ENCODE measurements around the gene PBX4. TPM values are rescaled to one million over a fixed set of nuclear protein-coding genes. Genes with fewer than 3 reads are reported as not detected.
"Not testable (repeated sequence)": the region's sequence is repeated elsewhere in the genome, so short reads cannot be mapped to it uniquely, and the experiment has no call there.

PBX4 gene
- total and polyA plus RNA-seq, 2 donors, result 2.1 to 3.9 TPM

- no peak overlapping the region for H3K4me3 ChIP-seq (ENCODE audit: low read depth, low read length)
- H3K27ac ChIP-seq (ENCODE audit: low read depth), result no peak overlapping the region
- no peaks in the 10 kb centered on the region for H3K4me1 ChIP-seq (ENCODE audit: insufficient read depth)
- WGBS, result 75% methylated on average over 9 of the region's 9 CpGs
- H3K36me3 ChIP-seq (ENCODE audit: insufficient read depth), result no peaks in the 10 kb centered on the region
- DNase-seq (ENCODE audit: extremely low spot score), result no peak
Observed at GRCh38 chr19:19602136-19602712, 16.3 kb downstream of the PBX4 start.

- no peaks in the 10 kb centered on the region for H3K4me1 ChIP-seq (ENCODE audit: insufficient read depth)
Observed at GRCh38 chr19:19600793-19601330, 17.6 kb downstream of the PBX4 start.

GRCh38 chr19:19598728-19599451 lies 19.6 kb downstream of the PBX4 start:
- 90% methylated on average over 20 of the region's 20 CpGs for WGBS

More at GRCh38 chr19:19600793-19601330, 17.6 kb downstream of the PBX4 start:
- Histone ChIP-seq H3K27ac (ENCODE audit: low read depth) (no peak overlapping the region), H3K36me3 (ENCODE audit: insufficient read depth) (no peaks in the 10 kb centered on the region), H3K4me3 (ENCODE audit: low read depth, low read length) (no peak overlapping the region)
- WGBS, result 86% methylated on average over 1 of the region's 1 CpG
- DNase-seq (ENCODE audit: extremely low spot score), result no peak

GRCh38 chr19:19597809-19598306 lies 20.6 kb downstream of the PBX4 start:
- no peaks in the 10 kb centered on the region for H3K36me3 ChIP-seq (ENCODE audit: insufficient read depth)
- 82% methylated on average over 8 of the region's 8 CpGs for WGBS
- no peak for DNase-seq (ENCODE audit: extremely low spot score)

More at GRCh38 chr19:19598728-19599451, 19.6 kb downstream of the PBX4 start:
- H3K4me3 ChIP-seq (ENCODE audit: low read depth, low read length); H3K36me3 ChIP-seq (ENCODE audit: insufficient read depth); H3K4me1 ChIP-seq (ENCODE audit: insufficient read depth); H3K27ac ChIP-seq (ENCODE audit: low read depth); DNase-seq (ENCODE audit: extremely low spot score): not testable (repeated sequence)

GRCh38 chr19:19595171-19595701 lies 23.3 kb downstream of the PBX4 start:
- peaks cover 3% of the 10 kb centered on the region for H3K4me1 ChIP-seq (ENCODE audit: insufficient read depth)
- H3K27ac ChIP-seq (ENCODE audit: low read depth), result peak overlapping the region; percentile 35
- WGBS, result 59% methylated on average over 8 of the region's 8 CpGs
- peak; percentile 80 for DNase-seq (ENCODE audit: extremely low spot score)
- H3K36me3 ChIP-seq (ENCODE audit: insufficient read depth), result no peaks in the 10 kb centered on the region
- no peak overlapping the region for H3K4me3 ChIP-seq (ENCODE audit: low read depth, low read length)

More at GRCh38 chr19:19597809-19598306, 20.6 kb downstream of the PBX4 start:
- H3K27ac ChIP-seq (ENCODE audit: low read depth), result no peak overlapping the region
- H3K4me3 ChIP-seq (ENCODE audit: low read depth, low read length), result no peak overlapping the region
- no peaks in the 10 kb centered on the region for H3K4me1 ChIP-seq (ENCODE audit: insufficient read depth)

GRCh38 chr19:19594381-19594780 lies 24.1 kb downstream of the PBX4 start:
- H3K36me3 ChIP-seq (ENCODE audit: insufficient read depth), result no peaks in the 10 kb centered on the region
- 93% methylated on average over 4 of the region's 4 CpGs for WGBS
- H3K4me1 ChIP-seq (ENCODE audit: insufficient read depth), result peaks cover 3% of the 10 kb centered on the region
- H3K27ac ChIP-seq (ENCODE audit: low read depth), result no peak overlapping the region
- H3K4me3 ChIP-seq (ENCODE audit: low read depth, low read length), result no peak overlapping the region
- no peak for DNase-seq (ENCODE audit: extremely low spot score)

- Histone ChIP-seq H3K27ac (ENCODE audit: low read depth) (no peak overlapping the region), H3K4me3 (ENCODE audit: low read depth, low read length) (no peak overlapping the region), H3K36me3 (ENCODE audit: insufficient read depth) (no peaks in the 10 kb centered on the region), H3K4me1 (ENCODE audit: insufficient read depth) (peaks cover 3% of the 10 kb centered on the region)
- 93% methylated on average over 10 of the region's 10 CpGs for WGBS
- DNase-seq (ENCODE audit: extremely low spot score), result no peak
Observed at GRCh38 chr19:19592690-19593089, 25.8 kb downstream of the PBX4 start.

GRCh38 chr19:19591133-19591825 lies 27.2 kb downstream of the PBX4 start:
- Histone ChIP-seq H3K36me3 (ENCODE audit: insufficient read depth) (no peaks in the 10 kb centered on the region), H3K4me3 (ENCODE audit: low read depth, low read length) (no peak overlapping the region), H3K27ac (ENCODE audit: low read depth) (no peak overlapping the region), H3K4me1 (ENCODE audit: insufficient read depth) (peaks cover 3% of the 10 kb centered on the region)
- DNase-seq (ENCODE audit: extremely low spot score), result peak; percentile 48
- WGBS, result 36% methylated on average over 13 of the region's 13 CpGs

GRCh38 chr19:19588546-19588945 lies 29.9 kb downstream of the PBX4 start:
- WGBS, result 88% methylated on average over 2 of the region's 2 CpGs
- DNase-seq (ENCODE audit: extremely low spot score), result no peak
- Histone ChIP-seq H3K36me3 (ENCODE audit: insufficient read depth) (no peaks in the 10 kb centered on the region), H3K27ac (ENCODE audit: low read depth) (no peak overlapping the region), H3K4me1 (ENCODE audit: insufficient read depth) (peaks cover 3% of the 10 kb centered on the region), H3K4me3 (ENCODE audit: low read depth, low read length) (no peak overlapping the region)

GRCh38 chr19:19587771-19588170 lies 30.7 kb downstream of the PBX4 start:
- Histone ChIP-seq H3K4me1 (ENCODE audit: insufficient read depth) (peaks cover 3% of the 10 kb centered on the region), H3K36me3 (ENCODE audit: insufficient read depth) (no peaks in the 10 kb centered on the region), H3K27ac (ENCODE audit: low read depth) (no peak overlapping the region), H3K4me3 (ENCODE audit: low read depth, low read length) (no peak overlapping the region)
- WGBS, result 94% methylated on average over 5 of the region's 5 CpGs
- DNase-seq (ENCODE audit: extremely low spot score), result no peak

GRCh38 chr19:19584356-19584755 lies 34.1 kb downstream of the PBX4 start:
- Histone ChIP-seq H3K27ac (ENCODE audit: low read depth) (no peak overlapping the region), H3K4me3 (ENCODE audit: low read depth, low read length) (no peak overlapping the region), H3K36me3 (ENCODE audit: insufficient read depth) (no peaks in the 10 kb centered on the region), H3K4me1 (ENCODE audit: insufficient read depth) (no peaks in the 10 kb centered on the region)
- 88% methylated on average over 6 of the region's 6 CpGs for WGBS
- no peak for DNase-seq (ENCODE audit: extremely low spot score)

GRCh38 chr19:19582471-19582870 lies 36.0 kb downstream of the PBX4 start:
- no peaks in the 10 kb centered on the region for H3K4me1 ChIP-seq (ENCODE audit: insufficient read depth)
- no peaks in the 10 kb centered on the region for H3K36me3 ChIP-seq (ENCODE audit: insufficient read depth)
- DNase-seq (ENCODE audit: extremely low spot score), result no peak
- no peak overlapping the region for H3K4me3 ChIP-seq (ENCODE audit: low read depth, low read length)
- WGBS, result 84% methylated on average over 6 of the region's 6 CpGs
- H3K27ac ChIP-seq (ENCODE audit: low read depth), result no peak overlapping the region

GRCh38 chr19:19581391-19581790 lies 37.1 kb downstream of the PBX4 start:
- WGBS, result 93% methylated on average over 13 of the region's 13 CpGs
- H3K27ac ChIP-seq (ENCODE audit: low read depth), result no peak overlapping the region
- H3K4me3 ChIP-seq (ENCODE audit: low read depth, low read length), result no peak overlapping the region
- no peaks in the 10 kb centered on the region for H3K36me3 ChIP-seq (ENCODE audit: insufficient read depth)
- DNase-seq (ENCODE audit: extremely low spot score), result no peak
- no peaks in the 10 kb centered on the region for H3K4me1 ChIP-seq (ENCODE audit: insufficient read depth)

Measured in urinary bladder (tissue), 4 donors.